ENCODE data around the gene IQGAP1.

The IQGAP1 gene

DNA sequence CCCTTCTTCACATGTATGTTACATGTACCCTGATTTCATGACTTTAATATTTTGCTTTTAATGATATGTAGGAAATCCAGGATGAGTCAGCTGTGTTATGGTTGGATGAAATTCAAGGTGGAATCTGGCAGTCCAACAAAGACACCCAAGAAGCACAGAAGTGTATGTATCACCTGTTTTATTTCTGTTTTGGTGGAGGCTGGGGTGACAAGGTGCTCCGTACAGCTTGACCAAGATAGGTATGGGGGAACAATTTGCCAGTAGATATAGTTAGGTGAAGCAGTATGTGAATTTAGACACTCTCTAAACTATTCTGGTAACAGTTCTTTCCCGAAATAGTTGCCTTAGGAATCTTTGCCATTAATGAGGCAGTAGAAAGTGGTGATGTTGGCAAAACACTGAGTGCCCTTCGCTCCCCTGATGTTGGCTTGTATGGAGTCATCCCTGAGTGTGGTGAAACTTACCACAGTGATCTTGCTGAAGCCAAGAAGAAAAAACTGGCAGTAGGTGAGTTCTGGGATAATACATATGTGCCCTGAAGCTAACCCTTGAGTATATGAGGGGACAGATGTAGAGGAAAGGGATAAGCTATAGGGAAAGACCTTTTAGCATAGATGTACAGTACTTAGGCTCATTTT, 78.0 kb downstream of the IQGAP1 start:
- H3K36me3 Mint-ChIP-seq = peaks cover 80% of the 10 kb centered on the region
- H3K27me3 Mint-ChIP-seq = no peaks in the 10 kb centered on the region
- no peak overlapping the region for H3K27ac Mint-ChIP-seq
- no peak for ATAC-seq
- H3K9me3 Mint-ChIP-seq = no peaks in the 10 kb centered on the region
- H3K4me1 Mint-ChIP-seq = peaks cover 11% of the 10 kb centered on the region
- H3K4me3 Mint-ChIP-seq = no peak overlapping the region

DNA sequence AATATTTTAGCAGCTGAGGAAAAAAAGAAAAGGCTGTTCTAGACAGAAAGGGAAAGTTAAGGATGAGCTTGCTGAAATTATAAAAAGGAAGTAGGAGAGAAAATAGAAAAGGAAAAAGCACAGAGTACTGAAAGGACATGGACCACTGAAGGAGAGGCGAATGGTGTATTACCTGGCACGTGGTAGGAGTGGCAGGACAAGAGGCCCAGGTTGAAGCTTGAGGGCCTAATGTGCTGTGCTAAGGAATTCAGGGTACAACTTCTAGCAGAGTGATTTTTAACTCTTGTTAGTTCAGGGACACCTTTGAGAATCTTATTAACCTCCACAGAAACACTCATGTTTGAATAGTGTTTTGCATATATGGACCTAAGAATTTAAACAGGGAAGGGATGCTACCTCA, 81.7 kb downstream of the IQGAP1 start:
- no peak for ATAC-seq
- H3K4me1 Mint-ChIP-seq = peaks cover 11% of the 10 kb centered on the region
- H3K36me3 Mint-ChIP-seq = peaks cover 85% of the 10 kb centered on the region
- H3K27me3 Mint-ChIP-seq = no peaks in the 10 kb centered on the region
- no peaks in the 10 kb centered on the region for H3K9me3 Mint-ChIP-seq
- peak overlapping the region; percentile 50 for H3K27ac Mint-ChIP-seq
- H3K4me3 Mint-ChIP-seq = no peak overlapping the region

DNA sequence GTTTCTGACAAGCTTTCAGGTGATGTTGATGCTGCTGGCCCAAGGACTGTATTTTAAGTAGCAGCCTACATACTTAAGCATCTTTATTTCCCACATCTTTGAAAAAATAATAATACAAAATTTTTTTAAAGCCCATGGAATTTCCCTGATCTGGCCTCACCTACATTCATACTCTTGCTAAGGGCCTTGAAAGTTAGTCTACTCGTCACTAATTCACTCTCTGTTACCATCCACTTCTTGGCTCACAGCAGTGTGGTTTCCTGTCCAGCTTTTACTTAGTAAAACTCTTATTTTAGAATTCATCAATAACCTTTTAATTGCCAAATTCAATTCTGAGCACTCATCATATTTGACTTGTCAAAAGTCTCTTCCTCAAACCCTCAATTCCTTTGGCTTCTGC, 82.4 kb downstream of the IQGAP1 start:
- H3K9me3 Mint-ChIP-seq = no peaks in the 10 kb centered on the region
- H3K4me3 Mint-ChIP-seq = no peak overlapping the region
- H3K4me1 Mint-ChIP-seq = peaks cover 11% of the 10 kb centered on the region
- peak overlapping the region; percentile 15 for H3K27ac Mint-ChIP-seq
- no peaks in the 10 kb centered on the region for H3K27me3 Mint-ChIP-seq
- ATAC-seq = no peak
- peaks cover 80% of the 10 kb centered on the region for H3K36me3 Mint-ChIP-seq

DNA sequence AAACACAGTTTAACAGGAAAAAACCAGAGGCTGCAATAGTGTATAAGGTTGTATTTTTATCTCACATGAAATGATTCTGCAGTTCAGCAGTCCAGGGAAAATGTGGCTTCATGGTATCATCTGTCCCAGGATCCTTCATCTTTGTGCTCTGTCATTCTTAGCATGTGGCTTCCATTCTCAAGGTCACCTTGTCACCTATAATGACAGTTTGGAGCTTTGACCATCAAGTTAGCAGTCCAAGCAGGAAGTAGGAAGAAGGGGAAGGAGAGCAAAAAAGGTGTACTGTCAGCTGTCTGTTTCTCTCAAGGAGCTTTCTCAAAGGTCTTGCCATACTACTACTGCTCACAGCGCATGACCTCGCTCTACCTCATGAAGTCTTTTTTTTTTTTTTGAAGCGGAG, 83.1 kb downstream of the IQGAP1 start:
- Mint-ChIP-seq H3K4me3 (no peak overlapping the region), H3K27ac (peak overlapping the region; percentile 15), H3K9me3 (no peaks in the 10 kb centered on the region), H3K36me3 (peaks cover 73% of the 10 kb centered on the region), H3K27me3 (no peaks in the 10 kb centered on the region), H3K4me1 (peaks cover 11% of the 10 kb centered on the region)
- no peak for ATAC-seq

DNA sequence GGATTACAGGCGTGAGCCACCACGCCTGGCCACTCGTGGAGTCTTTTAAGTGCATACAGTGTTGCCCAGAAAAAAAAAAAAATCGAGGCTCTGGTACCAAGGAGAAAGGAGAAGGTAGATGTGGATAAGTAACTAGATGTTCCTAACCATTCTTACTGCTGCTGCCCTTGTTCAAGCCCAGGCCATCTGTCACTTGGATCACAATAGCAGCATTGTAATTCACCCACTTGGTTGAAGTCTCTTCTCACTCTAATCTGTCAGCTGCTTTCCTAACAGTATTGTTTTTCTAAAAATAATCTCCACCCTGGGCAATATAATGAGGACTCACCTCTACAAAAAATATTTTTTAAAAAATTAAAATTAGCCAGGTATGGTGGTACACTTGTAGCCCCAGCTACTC, 83.7 kb downstream of the IQGAP1 start:
- Mint-ChIP-seq H3K4me3 (no peak overlapping the region), H3K27ac (no peak overlapping the region), H3K27me3 (no peaks in the 10 kb centered on the region), H3K36me3 (peaks cover 75% of the 10 kb centered on the region), H3K4me1 (peaks cover 11% of the 10 kb centered on the region), H3K9me3 (no peaks in the 10 kb centered on the region)
- ATAC-seq = no peak

DNA sequence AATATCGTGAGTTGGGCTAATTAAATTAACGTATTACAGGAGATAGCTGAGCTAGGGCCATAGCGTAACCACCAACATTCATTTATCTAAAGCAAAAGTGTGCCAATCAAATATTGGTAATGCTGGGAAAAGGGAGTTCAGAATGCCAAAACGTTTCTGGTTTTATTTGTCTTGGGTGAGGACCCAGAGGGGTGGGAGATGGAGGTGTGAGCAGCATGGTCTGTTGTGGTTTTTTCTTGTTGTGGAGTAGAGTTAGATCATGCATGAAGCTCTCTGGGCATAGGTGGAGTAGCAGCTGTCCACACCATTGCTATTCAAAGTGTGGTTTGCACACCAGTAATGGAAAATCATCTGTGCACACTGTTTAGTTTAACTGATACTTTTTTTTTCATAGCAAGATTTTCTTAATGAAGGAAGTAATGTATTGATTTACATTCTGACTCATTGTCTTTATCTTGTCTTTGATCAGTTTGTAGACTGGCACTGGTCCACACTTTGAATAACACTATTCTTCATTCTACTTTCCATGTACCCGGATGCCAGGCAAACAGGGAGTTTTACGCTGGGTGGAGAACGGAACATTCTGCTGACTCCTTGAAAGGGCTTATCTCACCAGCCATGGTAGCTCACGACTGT, 90.9 kb downstream of the IQGAP1 start:
- Mint-ChIP-seq H3K4me1 (peaks cover 28% of the 10 kb centered on the region), H3K36me3 (peaks cover 63% of the 10 kb centered on the region), H3K4me3 (no peak overlapping the region), H3K27ac (peak overlapping the region; percentile 5), H3K9me3 (no peaks in the 10 kb centered on the region), H3K27me3 (no peaks in the 10 kb centered on the region)
- peak; percentile 66 for ATAC-seq

DNA sequence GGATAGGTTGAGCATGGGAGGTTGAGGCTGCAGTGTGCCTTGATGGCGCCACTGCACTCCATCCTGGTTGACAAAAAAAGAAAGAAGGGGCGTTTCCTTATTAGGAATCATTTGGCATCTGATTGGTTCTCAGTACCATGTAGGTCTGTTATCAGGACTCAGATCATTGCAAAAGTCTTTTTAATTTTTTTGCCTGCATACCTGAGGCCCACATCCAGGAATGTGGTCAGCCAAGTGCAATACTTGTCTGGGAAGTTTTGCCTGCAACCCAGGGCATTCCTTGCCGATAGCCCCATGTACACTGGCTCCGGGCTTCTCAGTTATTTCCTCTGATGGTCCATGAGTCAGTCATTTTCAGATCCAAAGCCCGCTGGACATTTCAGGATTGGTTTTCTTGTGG, 91.6 kb downstream of the IQGAP1 start:
- Mint-ChIP-seq H3K4me1 (peaks cover 28% of the 10 kb centered on the region), H3K27me3 (no peaks in the 10 kb centered on the region), H3K4me3 (no peak overlapping the region), H3K36me3 (peaks cover 60% of the 10 kb centered on the region), H3K27ac (no peak overlapping the region), H3K9me3 (no peaks in the 10 kb centered on the region)
- no peak for ATAC-seq

DNA sequence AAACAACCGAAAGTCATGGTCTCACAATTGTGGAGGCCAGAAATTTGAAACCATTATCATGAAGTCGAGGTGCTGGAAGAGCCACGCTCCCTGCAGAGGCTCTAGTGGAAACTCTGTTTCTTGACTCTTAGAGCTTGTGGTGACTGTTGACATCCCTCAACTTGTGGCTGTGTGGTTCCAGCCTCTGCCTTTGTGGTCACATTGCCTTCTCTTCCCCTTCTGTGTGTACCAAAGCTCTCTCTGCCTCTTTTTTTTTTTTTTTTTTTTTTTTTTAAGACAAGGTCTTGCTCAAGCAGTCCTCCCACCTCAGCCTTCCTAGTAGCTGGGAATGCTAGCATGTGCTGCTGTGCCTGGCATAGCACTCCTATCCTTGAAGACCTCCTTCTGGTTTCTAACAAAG, 93.0 kb downstream of the IQGAP1 start:
- peak; percentile 70 for ATAC-seq
- H3K4me1 Mint-ChIP-seq = peaks cover 28% of the 10 kb centered on the region
- peaks cover 70% of the 10 kb centered on the region for H3K36me3 Mint-ChIP-seq
- no peaks in the 10 kb centered on the region for H3K27me3 Mint-ChIP-seq
- peak overlapping the region; percentile 29 for H3K4me3 Mint-ChIP-seq
- H3K27ac Mint-ChIP-seq = peak overlapping the region; percentile 50
- no peaks in the 10 kb centered on the region for H3K9me3 Mint-ChIP-seq

DNA sequence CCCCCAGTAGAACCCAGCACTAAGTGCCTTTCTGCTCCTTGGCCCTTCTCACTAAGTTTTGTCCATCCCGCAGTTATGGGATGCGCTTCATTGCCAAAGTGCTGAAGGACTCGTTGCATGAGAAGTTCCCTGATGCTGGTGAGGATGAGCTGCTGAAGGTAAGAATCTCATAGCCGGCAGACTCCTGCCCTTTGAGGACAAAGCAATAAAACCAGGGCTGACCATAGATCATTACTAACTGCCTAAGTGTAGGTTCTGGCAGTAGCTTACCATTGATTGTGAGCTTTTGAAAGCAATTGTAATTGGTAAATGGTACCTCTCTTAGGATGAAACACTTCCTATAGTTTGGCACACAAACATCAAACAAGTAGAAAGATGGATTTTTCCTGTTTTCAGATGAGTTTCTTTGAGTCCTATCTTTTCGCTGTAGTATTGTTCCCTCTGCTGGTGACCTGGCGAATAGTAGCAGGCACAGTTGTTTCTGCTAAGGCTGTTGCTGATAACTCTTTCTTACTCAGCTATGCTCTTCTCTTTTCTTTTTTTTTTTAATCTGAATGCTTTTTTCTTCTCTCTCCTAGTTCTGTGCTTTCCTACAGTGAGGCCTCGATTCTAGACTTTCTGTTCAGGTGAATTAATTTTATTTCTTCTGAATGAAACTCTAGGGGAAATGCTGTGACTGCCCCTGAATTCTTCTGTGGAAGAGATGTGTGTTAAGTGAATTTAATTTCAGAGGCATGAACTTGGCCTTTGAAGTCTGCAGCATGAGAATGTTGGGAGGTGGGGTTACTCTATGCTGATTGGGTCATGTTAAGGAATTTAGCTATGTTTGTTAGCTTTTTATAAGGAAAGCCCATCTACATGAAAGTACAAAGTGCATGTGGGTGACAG, 94.3 kb downstream of the IQGAP1 start:
- peaks cover 28% of the 10 kb centered on the region for H3K4me1 Mint-ChIP-seq
- H3K27ac Mint-ChIP-seq = no peak overlapping the region
- no peak overlapping the region for H3K4me3 Mint-ChIP-seq
- H3K9me3 Mint-ChIP-seq = no peaks in the 10 kb centered on the region
- H3K27me3 Mint-ChIP-seq = no peaks in the 10 kb centered on the region
- ATAC-seq = no peak
- H3K36me3 Mint-ChIP-seq = peaks cover 69% of the 10 kb centered on the region

DNA sequence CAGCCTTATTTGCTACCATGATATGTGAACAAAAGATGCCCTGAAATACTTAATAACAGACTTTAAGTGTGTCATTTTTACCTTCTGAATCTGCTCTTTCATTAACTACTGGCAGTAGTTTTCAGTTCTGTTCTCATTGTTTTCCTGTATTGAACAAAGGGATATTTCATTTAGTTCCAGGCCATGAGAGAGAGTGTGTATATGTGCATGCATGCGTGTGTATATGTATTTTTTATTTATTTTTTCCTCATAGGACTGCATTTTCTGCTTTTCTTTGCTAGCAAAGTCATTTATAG, 94.9 kb downstream of the IQGAP1 start:
- H3K9me3 Mint-ChIP-seq = no peaks in the 10 kb centered on the region
- peaks cover 27% of the 10 kb centered on the region for H3K4me1 Mint-ChIP-seq
- ATAC-seq = no peak
- peaks cover 69% of the 10 kb centered on the region for H3K36me3 Mint-ChIP-seq
- no peak overlapping the region for H3K4me3 Mint-ChIP-seq
- H3K27ac Mint-ChIP-seq = no peak overlapping the region
- H3K27me3 Mint-ChIP-seq = no peaks in the 10 kb centered on the region

DNA sequence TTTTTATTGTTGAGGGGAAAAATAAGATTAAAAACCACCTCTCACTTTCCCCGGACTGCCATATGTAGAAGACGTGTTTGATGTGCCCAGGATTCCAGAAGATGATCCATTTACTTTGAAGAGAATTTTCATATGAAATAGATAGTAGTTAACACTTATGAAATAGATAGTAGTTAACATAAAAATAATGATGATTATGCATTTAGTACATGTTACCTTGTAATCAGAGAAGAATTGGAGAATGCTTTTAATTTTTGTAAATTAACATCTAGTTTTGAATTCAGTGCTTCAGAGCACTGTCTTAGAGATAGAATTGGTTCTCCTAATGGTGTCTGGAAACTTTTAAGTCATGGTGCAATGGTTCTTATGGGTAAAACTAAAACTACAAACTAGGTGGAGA, 95.6 kb downstream of the IQGAP1 start:
- Mint-ChIP-seq H3K27ac (no peak overlapping the region), H3K4me1 (peaks cover 20% of the 10 kb centered on the region), H3K36me3 (peaks cover 69% of the 10 kb centered on the region), H3K4me3 (no peak overlapping the region), H3K9me3 (no peaks in the 10 kb centered on the region), H3K27me3 (no peaks in the 10 kb centered on the region)
- no peak for ATAC-seq

DNA sequence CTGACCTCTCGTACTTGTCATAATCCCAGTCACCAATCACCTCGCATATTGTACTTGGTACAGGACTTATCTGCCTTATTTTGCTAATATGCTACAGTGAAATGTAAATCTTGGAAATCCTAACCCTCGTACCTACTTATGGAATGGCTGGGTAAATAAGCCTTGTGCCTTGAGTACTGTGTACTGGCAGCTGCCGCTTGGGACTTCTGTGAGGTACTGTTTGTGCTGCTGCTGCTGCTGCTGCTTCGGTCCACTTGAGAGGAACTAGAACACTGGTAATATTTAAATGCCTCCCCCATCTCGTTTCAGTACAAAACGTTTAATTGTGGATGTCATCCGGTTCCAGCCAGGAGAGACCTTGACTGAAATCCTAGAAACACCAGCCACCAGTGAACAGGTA, 99.1 kb downstream of the IQGAP1 start:
- ATAC-seq = no peak
- H3K9me3 Mint-ChIP-seq = no peaks in the 10 kb centered on the region
- peaks cover 78% of the 10 kb centered on the region for H3K36me3 Mint-ChIP-seq
- H3K27ac Mint-ChIP-seq = no peak overlapping the region
- H3K27me3 Mint-ChIP-seq = no peaks in the 10 kb centered on the region
- H3K4me3 Mint-ChIP-seq = no peak overlapping the region
- H3K4me1 Mint-ChIP-seq = no peaks in the 10 kb centered on the region

DNA sequence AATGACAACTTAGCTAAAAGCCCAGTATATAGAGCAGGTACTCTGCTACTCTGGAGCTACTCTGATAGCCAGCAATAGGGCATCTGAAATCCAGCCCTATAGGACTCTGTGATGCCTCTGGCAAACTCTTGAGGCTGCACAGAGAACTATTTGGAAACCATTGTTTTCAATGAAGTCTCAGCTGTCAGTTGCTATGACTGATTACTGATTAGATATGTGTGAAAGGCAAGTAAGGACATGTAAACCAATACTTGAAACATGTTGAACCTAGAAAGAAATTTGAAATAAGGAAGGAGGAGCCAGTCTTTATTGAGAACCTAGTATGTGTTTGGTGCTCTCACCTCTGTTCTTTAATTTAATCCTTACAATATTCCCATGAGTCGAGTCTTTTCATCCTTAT, 101.5 kb downstream of the IQGAP1 start:
- no peaks in the 10 kb centered on the region for H3K4me1 Mint-ChIP-seq
- H3K27me3 Mint-ChIP-seq = no peaks in the 10 kb centered on the region
- no peak overlapping the region for H3K27ac Mint-ChIP-seq
- H3K9me3 Mint-ChIP-seq = no peaks in the 10 kb centered on the region
- H3K36me3 Mint-ChIP-seq = peaks cover 82% of the 10 kb centered on the region
- ATAC-seq = no peak
- H3K4me3 Mint-ChIP-seq = no peak overlapping the region

DNA sequence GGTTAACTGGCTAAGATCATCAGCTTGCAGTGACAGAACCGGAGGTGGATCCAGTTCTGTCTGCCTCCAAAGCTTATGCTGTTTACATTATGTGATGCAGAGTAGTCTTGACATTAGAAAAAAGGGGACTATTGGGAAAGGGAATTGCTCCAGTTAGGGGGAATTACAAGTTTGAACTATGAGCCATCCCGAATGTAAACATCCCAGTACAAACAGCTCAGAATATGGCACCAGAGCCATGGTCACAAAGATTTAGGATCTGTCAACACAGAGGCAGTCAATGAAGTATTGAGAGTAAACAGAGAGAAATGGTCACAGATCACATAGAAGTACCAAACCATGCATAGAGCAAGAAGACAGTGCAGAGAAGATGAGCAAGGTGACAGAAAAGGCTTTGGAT, 101.9 kb downstream of the IQGAP1 start:
- H3K36me3 Mint-ChIP-seq = peaks cover 79% of the 10 kb centered on the region
- no peak overlapping the region for H3K4me3 Mint-ChIP-seq
- ATAC-seq = no peak
- H3K27me3 Mint-ChIP-seq = no peaks in the 10 kb centered on the region
- no peak overlapping the region for H3K27ac Mint-ChIP-seq
- no peaks in the 10 kb centered on the region for H3K4me1 Mint-ChIP-seq
- H3K9me3 Mint-ChIP-seq = no peaks in the 10 kb centered on the region

DNA sequence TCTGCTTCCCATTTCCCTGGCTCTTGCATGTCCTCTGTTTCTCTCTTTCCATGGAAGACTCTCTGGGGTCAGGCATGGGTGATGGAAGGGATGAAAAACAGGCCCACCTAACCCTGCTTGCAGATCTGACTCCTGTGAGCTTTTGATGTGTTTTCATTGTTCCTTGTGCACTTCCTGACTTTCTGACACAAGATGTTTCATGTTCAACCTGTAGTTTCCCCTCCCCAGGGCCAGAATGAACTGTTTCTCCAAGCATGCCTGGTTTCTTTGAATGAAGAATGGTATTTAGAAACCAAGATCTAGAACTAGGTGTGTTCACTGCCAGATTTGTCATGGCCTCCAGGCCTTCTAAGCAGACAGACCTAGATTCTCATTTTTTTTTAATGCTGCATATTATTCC, 105.6 kb downstream of the IQGAP1 start:
- no peak for ATAC-seq
- Mint-ChIP-seq H3K4me3 (no peak overlapping the region), H3K9me3 (no peaks in the 10 kb centered on the region), H3K27me3 (no peaks in the 10 kb centered on the region), H3K27ac (no peak overlapping the region), H3K36me3 (peaks cover 81% of the 10 kb centered on the region), H3K4me1 (no peaks in the 10 kb centered on the region)

DNA sequence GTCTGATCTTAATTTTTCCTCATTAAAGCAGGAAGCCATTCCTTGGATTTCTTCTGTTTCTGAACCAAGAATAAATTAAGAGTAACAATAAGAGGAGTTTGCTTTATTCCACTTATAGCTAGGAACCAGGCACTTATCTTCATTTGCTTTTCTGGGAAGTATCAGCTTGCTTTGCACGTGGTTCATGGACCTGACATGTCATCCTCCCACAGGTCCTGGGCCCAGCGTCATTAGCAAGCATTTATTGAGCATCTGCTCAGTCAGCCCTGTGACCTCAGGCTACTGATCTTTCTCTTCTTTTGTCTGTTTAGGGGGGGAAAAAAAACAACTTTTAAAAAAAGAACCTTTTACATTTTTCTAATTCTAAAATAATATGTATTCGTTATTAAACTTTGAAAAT, 107.0 kb downstream of the IQGAP1 start:
- Mint-ChIP-seq H3K4me1 (no peaks in the 10 kb centered on the region), H3K27ac (no peak overlapping the region), H3K36me3 (peaks cover 85% of the 10 kb centered on the region), H3K9me3 (no peaks in the 10 kb centered on the region), H3K4me3 (no peak overlapping the region), H3K27me3 (no peaks in the 10 kb centered on the region)
- ATAC-seq = no peak

Data from stimulated activated memory B cell treated with anti-CD40 and anti-IgM and Interleukin-4, amounts not matched to agents 10 μg/mL and 1 μg/mL and 100 μg/mL, for 72 hours (primary cell).